HL-60/S4 treated with phorbol 12-myristate 13-acetate at 8.2 ng/mL for 4 days and 3 days (cell line): ENCODE measurements around the gene NOMO2.
"Not testable (repeated sequence)": the region's sequence is repeated elsewhere in the genome, so short reads cannot be mapped to it uniquely, and the experiment has no call there.

Experiments used
- in situ Hi-C: fragments of 300-500 bp; cut with MboI; formaldehyde crosslinking; loops from 2 replicates; pipeline ENCODE4 v1.15.0; 2022; ENCODE audit warnings: low sequenced_read_pairs

The NOMO2 gene

DNA sequence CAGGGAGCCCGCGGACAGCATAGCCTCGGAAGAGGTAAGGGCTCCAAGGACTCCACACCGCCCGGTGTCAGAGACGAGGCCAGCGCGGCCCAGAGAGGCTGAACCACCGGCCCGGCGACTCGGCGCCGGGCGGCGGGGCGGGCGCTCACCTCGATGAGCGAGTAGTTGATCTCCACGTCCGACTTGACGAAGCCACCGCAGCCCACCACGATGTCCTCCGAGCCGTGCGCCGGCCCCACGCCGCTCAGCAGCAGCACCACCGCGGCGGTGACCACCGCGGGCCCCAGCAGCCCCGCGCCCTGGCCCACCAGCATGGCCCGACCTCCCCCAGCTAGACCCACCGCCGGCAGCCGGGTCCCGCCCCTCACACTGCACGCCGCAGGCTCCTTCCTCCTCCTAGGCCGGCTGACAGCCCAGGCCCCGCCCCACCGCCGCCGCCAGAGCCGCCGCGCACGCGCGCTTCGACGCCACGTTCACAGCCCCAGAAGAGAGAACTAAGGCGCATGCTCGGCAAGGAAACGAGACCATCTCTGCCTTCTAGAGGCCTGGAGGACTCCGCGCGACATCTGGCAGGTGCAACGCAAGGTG is at the start of gene NOMO2:
Gene NOMO2, minus strand, starts transcription at position 371 of the 588 bp plus-strand sequence. Its CDS starts 57 bp downstream, at position 314.
- in situ Hi-C loops = not testable (repeated sequence)

- in situ Hi-C loops = not testable (repeated sequence)
These were observed 48.4 kb upstream of the NOMO2 start for GRCh38 chr16:18610147-18610803.

GRCh38 chr16:18608271-18608670 is 46.4 kb upstream of the NOMO2 start:
- in situ Hi-C loops = not testable (repeated sequence)

GRCh38 chr16:18603572-18604246 is 41.8 kb upstream of the NOMO2 start:
- in situ Hi-C loops = not testable (repeated sequence)

- in situ Hi-C loops = not testable (repeated sequence)
These were observed 36.7 kb upstream of the NOMO2 start for GRCh38 chr16:18598582-18598981.

DNA sequence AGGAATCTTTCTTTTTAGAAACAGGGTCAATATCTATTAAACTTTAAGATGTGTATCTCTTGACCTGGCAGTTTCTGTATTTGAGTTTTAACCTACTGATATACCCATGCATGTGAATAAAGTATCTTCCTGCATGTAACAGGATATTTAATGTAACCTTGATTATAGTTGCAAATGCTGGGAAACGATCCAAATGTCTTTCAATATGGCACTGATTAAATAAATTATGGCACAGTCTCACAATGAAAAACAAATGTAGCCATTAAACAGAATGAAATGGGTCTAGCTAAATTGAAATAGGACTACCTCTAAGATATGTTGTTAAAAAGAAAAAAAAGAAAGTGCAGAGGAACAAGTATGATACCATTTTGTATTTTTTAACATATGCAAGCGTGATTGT is 35.8 kb upstream of the NOMO2 start:
- in situ Hi-C loops = not testable (repeated sequence)

DNA sequence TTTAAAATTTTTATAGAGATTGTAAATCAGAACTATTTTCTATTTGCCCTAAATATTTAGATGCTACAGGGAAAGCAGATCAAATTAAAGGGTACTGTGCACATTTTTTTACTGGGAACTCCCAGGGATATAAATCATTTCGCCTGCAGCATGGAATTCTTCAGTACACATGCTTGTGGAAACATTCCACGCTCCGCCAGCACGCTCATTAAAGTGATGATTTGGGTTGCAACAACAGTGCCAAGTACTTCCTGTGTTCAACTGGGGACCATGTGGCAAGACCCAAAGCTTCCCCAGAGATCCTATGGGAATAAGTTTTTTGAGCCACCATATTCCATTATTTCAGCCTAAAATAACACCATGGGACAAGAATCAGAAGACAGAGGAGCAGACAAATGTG is 35.4 kb upstream of the NOMO2 start:
- in situ Hi-C loops = not testable (repeated sequence)

DNA sequence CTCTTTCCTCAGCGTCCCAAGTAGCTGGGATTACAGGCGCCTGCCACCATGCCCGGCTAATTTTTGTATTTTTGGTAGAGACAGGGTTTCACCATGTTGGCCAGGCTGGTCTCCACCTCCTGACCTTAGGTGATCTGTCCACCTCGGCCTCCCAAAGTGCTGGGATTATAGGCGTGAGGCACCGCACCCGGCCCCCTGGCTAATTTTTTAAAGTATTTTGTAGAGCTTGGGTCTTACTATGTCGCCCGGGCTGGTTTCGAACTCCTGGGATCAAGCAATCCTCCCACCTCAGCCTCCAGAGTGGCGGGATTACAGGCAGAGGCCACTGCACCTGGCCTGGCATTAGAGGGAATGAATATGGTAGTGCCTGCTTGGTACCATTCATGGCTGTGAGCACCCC is 33.9 kb upstream of the NOMO2 start:
- in situ Hi-C loops = not testable (repeated sequence)

- in situ Hi-C loops = not testable (repeated sequence)
These were observed 33.0 kb upstream of the NOMO2 start for GRCh38 chr16:18594880-18595279.

GRCh38 chr16:18593904-18594303 is 32.0 kb upstream of the NOMO2 start:
- in situ Hi-C loops = not testable (repeated sequence)

DNA sequence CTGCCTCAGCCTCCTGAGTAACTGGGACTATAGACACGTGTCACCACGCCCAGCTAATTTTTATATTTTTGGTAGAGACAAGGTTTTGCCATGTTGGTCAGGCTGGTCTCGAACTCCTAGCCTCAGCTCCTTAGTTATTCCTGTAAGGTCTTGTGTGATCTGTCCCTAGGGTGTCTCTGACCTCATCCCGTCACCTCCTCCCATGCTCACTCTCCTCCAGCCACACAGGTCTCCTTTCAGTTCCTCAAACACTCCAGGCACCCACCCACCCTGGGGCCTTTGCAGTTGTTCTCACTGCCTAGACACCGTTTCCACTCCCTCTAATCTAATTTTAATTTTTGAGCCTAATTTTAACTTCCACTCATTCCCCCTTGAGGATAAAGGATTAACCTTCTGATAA is 31.1 kb upstream of the NOMO2 start:
- in situ Hi-C loops = not testable (repeated sequence)

- in situ Hi-C loops = not testable (repeated sequence)
These were observed 30.0 kb upstream of the NOMO2 start for GRCh38 chr16:18591908-18592307.

DNA sequence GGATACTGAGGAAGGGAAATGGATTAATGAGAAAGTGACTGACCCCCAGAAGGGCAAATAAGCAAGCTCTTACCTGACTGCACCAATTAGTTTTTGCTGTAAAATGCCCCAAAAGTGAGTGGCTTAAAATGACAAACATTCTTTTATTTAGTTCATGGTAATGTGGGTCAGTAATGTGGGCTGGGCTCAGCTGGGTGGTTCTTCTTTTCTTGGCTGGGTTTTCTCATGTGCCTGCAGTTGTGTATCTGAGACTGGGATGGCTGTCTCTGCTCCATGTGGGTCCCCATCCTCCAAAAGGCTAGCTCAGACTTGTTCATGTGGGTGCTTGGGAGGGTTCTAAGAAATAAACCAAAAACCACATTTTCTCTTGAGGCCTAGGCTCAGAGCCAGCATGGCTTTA is 29.5 kb upstream of the NOMO2 start:
- in situ Hi-C loops = not testable (repeated sequence)

DNA sequence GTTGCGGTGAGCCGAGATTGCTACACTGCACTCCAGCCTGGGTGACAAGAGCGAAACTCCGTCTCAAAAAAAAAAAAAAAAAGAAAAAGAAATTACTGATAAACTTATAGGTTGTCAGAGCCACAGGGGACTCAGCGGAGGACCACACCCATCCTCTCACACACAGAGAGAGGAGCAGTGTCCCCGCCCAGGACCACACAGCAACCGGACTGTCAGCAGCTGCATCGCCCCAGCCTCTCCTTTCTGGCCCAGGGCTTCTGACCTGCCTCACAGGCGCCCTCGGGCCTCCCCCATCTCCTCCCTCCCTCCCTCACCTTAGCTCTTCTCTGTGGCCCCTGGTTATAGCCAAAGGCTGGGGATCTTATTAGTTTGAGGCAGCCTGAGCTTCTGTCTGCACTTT is 27.9 kb upstream of the NOMO2 start:
- in situ Hi-C loops = not testable (repeated sequence)

DNA sequence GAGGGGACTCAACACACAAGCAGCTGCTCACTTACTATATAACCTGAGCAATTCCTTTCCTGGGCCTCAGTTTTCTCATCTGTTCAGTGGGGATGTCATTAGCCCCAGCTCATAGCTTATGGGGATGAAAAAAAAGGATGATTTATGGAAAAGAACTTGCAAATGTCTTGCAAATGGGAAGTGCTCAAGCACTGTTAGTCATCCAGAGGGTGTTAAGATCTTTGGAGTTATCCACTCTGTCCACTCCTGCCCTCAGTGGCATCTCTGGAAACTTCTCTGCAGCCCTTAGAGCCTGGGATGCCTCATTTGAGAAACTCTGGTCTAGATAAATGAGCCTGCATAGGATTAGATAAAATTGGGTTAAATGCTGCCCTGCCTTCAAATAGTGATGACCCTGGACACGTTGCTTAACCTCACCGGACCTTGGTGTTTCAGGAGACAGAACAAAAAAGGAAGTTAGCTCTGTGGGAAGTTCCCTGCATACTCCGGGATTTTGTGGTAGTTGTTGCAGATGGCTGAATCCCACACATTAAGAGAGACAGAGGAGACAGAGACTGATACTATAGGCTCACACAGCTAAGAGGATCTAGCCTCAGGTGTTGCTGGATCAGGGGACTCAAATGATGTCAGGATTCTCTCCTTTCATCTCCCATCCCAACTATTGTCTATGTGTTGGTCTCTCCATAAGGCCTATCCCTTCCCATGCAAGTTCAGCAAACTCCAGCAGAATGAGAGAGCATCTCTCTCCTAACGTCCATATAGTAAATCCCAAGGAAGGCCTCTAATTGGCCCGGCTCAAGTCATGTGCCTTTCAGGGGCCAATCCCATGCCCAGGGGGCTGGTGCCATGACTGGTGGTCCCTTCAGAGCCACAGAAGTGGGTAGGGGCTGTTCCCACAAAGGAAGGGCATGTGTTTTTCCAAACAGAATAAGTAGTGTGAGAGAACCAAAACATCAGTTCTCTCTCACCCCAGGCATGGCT is 25.0 kb upstream of the NOMO2 start:
- in situ Hi-C loops = not testable (repeated sequence)

- in situ Hi-C loops = not testable (repeated sequence)
These were observed 23.9 kb upstream of the NOMO2 start for GRCh38 chr16:18585789-18586188.

GRCh38 chr16:18582902-18583301 is 21.0 kb upstream of the NOMO2 start:
- in situ Hi-C loops = no loop called here

DNA sequence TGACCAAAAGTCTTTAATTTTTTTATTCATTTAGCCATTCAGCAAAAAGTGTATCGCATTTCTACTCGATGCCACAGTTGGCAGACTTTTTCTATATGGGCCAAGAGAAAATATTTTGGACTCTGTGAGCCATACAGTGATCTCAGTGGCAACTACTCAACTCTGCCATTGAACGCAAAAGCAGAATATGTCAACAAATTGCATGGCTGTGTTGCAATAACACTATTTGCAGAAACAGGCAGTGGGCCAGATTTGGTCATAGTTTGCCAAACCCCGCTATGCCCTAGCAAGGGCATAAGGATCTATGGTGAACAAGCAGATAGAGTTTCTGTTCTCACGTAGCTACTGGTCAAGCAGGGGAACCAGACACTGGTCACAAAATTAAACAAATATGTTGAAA is 18.5 kb upstream of the NOMO2 start:
- in situ Hi-C loops = not testable (repeated sequence)

GRCh38 chr16:18579261-18579660 is 17.4 kb upstream of the NOMO2 start:
- in situ Hi-C loops = not testable (repeated sequence)

DNA sequence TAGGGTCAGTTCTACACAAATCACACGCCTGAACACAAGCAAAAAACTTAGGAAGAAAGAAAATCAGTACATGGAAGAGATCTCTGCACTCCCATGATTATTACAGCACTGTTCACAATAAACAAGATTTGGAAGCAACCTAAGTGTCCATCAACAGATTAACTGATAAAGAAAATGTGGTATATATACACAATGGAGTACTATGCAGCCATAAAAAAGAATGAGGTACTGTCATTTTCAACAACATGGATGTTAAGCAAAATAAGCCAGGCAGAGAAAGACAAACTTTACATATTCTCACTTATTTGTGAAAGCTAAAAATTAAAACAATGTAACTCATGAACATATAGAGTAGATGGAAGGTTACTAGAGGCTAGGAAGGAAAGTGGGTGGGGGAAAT is 16.0 kb upstream of the NOMO2 start:
- in situ Hi-C loops = not testable (repeated sequence)

DNA sequence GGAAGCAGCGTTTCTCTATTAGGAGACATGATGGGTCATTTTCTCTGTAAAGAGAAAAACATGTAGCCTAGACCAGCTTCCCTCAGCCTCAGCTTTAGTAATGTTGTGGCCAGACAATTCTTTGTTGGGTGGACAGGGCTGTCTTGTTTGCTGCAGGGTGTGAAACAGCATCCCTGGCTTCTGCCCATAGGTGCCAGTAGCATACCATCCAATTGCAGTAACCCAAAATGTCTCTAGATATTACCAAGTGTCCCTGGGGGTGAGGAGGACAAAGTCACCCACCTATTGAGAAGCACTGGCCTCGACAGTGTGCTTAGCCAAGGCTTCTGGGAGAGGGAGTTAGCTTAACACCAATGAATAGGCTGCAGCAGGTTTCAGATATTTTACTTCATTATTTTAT is 14.0 kb upstream of the NOMO2 start:
- in situ Hi-C loops = not testable (repeated sequence)
